Erythroblast (primary cell): Measurements from ENCODE around the gene SPDEF.

Source experiments
- DNase-seq, 2 experiments: peaks; one replicate each; lab custom pipeline; 2025; lab: John Stamatoyannopoulos, UW
- GATA1 ChIP-seq: IDR thresholded peaks from 2 replicates; pipeline ENCODE4 v1.6.1; 2011; ENCODE audit warnings: low read depth, mild to moderate bottlenecking, control low read depth, low read length, moderate library complexity
- POLR2A ChIP-seq: IDR thresholded peaks from 2 replicates; pipeline ENCODE4 v1.6.1; 2011; ENCODE audit warnings: mild to moderate bottlenecking, low read length

SPDEF gene

DNA sequence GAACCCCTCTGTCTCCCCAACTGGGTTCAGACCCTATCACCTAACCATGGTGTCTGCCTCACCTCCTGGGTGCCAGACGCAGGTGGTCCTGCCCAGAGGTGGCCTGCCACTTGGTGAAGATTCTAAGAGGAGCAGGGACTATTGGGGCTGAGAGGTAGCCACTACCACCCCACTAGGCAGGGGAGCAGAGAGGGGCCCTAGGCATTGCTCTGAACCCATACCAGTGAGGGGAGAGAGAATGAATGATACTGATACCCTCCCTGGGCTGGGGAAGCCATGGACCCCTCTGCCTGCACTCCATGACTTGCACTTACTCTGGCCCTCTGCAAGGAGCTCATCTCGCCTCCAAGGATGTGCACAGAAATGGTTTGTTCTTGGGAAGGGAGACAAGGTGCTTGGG is 31.7 kb upstream of the SPDEF start:
- no peak for DNase-seq
- TF ChIP-seq POLR2A, result no peak
- no peak for TF ChIP-seq GATA1

DNA sequence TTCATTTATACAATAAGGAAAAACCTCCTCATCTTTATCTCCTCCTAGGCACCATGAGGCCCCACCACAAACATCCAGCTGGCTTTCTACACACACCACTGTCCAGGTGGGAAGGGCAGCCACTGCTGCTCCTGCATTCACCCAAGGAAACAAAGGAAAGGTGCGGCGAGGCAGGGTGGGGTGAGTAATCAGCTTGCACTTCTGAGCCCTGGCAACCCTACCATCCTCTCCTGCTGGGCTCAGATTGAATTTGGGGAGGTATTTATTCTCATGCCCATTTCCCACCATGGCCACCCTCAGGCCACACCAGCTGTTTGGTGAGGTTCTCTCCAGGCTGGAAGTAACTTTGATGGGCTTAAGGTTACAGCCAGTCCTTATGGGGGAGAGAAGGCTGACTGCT is 31.2 kb upstream of the SPDEF start:
- DNase-seq, result no peak
- TF ChIP-seq GATA1 (no peak), POLR2A (no peak)

DNA sequence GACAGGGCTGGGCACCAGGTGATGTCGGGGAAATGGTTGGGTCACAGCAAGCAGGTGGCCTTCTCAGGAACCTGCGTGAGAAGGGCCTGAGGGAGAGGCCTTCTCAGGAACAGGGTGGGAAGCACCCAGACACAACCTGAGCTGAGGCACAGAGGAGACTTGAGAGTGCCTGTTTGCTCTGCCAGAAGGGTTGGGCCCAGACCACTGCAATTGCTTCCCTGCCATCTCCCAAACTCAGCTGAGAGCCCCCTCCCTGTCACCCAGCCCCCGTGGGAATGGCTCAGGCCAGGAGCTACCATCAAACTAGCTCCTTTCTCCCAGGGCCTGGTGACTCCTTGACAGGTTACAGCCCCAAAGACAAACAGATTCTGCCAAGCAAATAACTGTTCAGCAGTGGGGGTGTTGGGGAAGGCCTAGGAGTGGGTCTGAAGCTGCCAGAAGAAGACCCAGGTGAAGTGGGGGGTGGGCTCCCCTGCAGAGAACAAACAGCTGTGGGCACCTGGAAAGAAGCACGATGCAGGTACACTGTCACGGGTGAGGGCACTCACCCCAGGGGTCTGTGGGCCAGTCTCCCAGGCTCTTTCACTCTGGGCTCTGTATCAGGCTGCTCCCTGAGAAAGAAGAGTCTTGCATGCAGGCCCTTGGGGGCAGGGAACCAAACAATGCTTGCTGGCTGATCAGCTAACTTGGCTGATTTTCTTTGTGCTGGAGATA is 30.4 kb upstream of the SPDEF start:
- DNase-seq, result no peak
- TF ChIP-seq POLR2A (no peak), GATA1 (no peak)

DNA sequence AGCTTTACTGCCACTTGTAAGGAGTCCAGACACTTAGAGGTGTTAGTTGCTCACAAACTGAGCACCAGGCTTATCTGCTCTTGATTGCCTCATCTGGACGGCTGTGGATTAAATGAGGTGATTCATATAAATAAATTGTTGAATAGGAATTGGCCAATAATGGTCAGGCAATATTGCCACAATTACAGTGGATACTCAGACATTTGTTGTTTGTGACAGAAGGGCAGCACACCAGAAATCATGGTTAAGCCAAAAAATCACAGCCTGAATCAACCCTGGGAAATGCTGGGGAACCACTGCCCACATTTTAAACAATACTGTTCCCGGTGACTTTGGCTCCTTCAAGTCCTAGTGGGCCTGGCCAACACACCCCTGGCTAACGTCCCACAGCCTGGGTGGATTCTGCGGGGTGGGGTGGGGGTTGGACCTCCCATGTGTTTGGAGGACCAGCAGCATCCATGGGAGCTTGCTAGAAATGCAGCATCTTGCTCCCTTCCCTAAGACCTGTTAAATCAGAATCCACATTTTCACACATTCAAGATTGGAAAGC is 29.5 kb upstream of the SPDEF start:
- no peak for TF ChIP-seq GATA1
- no peak for DNase-seq

DNA sequence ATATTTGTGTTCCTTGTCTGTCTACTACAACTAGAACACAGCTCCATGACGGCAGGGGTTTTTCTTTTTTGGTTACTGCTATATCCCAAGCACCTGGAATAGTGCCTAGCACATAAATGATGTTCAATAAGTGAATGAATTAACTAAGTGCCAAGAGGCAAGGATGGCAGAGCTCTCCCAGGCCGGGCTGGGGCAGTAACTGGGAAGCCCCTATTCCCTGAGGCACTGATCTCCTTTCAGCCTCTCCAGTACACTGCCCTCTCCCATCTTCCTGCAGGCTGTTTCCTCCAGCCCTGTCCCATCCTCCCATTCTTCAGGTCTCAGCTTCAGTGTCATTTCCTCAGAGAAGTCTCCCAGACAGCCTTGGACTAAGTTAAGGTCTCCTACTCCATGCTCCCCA is 29.0 kb upstream of the SPDEF start:
- no peak for DNase-seq
- TF ChIP-seq GATA1 (no peak), POLR2A (no peak)

DNA sequence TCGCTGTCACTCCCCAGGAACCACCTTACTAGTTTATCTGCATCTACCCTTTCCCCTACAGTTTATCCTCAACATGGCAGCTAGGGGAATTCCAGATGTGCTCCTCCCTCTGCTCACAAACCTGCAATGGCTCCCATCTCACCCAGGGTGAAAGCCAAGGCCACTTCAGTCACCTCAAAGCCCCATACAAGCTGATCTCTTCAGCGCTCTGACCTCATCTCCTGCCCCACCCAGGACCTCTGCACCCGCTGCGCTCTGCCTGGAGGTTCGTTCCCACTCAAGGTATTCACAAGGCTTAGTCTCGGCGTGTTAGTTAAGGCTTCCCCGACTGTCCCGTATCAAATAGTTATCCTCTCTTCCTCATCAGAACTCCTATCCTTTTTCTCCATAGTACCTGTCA is 28.6 kb upstream of the SPDEF start:
- TF ChIP-seq GATA1 (no peak), POLR2A (no peak)
- no peak for DNase-seq

DNA sequence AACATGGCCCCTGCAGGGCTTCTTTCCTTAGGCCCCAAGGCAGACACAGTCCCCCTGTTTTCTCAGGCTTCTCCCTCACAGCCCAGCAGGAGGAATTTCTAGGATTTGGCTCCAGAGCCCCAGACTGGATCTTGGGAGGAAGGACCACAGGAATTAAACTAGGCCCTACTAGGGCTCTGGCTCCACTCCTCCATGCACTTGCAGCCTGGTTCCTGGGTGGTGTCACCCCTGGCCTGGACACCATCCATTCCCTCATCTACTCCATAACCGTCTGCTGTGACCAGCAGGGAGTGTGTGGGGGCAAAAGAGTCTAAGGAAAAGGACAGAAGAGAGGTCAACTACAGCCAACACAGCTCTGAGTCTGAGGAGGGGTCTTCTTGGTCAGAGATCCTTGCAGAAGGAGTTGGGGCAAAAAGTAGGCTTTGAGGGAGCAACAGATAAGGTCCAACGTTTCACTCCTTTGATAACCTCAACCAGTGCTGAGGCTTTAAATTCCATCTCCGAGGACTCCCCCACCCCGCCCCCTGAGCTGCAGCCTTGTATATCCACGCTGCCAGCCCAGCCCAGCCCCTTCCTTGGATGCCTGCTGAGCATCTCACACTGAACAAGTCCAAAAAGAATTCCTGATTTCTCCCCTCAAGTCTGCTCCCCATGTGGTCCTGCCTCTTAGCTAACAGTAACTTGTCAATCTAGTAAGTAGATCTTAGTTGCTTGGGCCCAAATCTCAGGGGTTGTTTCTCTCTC is 27.9 kb upstream of the SPDEF start:
- TF ChIP-seq GATA1, result no peak
- TF ChIP-seq POLR2A, result no peak
- no peak for DNase-seq

DNA sequence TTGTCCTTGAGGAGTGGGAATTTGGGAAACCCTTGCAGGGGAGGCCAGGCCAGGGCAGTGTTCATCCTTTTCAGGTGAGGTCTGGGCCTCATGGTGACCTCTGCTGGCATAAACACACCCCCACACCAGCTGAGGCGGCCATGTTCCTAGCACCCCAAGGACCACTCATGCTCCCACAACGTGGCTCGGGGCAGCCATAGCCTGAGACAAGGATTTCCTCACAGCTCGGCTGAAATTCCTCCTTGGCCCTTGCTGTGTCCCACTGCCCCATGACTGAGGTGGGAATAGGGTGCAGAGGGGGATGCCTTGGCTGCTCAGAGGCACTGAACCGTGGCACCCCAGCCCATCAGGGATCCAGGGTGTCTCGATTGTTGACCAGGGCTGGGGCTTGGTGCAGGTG is 27.3 kb upstream of the SPDEF start:
- TF ChIP-seq POLR2A (no peak), GATA1 (no peak)
- peak in 1 of 2 experiments; percentile 31 for DNase-seq

DNA sequence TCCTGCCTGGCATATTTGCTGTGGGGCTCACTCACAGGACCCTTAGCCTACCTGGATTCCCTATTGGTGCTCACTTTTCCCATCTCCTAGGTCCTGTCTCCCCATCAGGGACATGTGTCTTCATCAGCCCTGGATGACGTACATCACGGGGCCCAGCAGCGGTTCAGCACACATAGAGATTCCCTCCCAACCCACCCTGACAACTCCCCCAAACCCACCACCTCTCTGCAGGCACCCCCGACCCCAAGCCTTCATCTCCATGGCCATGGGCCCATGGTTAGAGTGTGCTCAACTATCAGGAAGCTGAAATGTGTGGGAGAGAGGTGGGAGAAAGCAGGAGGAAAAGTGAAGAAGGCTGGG is 25.4 kb upstream of the SPDEF start:
- DNase-seq, result no peak
- TF ChIP-seq GATA1 (no peak), POLR2A (no peak)

DNA sequence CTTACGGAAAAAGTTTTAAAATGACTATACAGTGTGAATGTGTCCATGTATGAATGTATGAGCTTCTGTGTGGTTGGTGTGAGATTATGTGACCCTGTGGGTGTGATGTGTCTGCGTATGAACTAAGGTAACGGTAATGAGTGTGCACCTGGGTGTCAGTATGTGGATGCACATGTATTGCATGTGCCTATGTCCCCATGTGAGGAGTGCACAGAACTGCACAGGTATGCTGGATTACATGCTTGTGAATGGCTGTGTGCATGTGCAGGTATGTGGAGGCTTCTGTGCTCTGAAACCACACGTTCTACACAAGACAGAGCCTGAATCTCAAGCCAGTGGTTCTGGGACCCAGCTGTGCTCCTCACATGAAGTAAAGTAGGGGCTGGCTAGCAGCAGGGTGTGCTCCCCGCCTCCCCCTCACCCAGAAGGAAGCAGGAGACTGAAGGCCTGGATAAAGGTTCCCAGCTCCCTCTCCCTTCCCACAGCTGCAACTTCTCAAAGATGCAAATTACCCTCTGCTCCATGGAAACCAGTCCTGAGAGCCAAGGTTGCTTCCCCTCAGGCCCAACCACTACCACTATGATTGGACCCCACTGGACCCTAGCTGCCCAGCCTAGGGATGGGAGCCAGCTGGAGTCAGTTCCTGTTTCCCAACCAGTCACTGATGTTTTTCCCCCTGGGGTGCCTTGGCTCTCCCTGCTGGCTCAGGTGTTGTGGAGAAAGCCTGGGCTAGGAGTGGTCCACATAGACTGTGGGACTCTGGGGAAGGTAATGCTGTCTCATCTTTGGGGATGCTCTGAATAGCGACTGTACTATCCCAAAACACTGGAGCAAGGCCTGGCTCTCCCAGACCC is 24.8 kb upstream of the SPDEF start:
- TF ChIP-seq POLR2A, result no peak
- TF ChIP-seq GATA1, result no peak
- no peak for DNase-seq

DNA sequence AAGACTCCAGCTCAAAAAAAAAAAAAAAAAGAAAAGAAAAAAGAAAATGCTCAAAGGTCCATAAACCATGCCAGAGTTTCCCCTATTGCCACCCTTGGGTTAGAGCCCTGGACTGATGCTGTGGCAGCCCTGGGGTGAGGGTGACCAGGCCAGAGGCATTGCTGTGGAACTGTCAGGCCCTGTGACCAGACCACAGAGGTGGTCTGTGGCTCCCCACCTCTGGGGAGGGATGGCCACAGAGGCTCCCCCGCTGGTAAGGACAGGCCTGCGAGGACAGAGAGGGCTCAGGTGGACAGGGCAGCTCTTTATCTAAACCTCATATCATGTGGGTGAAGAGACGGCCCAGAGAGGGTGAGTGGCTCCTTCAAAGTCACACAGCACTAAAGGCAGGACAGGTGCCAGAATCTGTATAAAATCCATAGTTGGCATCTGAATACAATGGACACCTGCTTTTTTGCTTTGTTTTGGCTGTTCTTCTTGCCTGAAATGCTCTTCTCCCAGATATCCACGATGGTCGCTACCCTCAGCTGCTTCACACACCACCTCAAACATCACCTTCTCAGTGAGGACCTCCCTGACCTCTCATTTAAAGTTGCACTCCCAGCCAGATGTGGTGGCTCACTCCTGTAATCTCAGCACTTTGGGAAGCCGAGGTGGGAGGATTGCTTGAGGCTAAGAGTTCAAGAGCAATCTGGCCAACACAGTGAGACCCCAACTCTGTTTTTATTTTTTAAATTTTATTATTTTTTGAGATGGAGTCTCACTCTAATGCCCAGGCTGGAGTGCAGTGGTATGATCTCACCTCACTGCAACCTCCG is 22.5 kb upstream of the SPDEF start:
- TF ChIP-seq POLR2A (no peak), GATA1 (no peak)
- DNase-seq, result no peak

DNA sequence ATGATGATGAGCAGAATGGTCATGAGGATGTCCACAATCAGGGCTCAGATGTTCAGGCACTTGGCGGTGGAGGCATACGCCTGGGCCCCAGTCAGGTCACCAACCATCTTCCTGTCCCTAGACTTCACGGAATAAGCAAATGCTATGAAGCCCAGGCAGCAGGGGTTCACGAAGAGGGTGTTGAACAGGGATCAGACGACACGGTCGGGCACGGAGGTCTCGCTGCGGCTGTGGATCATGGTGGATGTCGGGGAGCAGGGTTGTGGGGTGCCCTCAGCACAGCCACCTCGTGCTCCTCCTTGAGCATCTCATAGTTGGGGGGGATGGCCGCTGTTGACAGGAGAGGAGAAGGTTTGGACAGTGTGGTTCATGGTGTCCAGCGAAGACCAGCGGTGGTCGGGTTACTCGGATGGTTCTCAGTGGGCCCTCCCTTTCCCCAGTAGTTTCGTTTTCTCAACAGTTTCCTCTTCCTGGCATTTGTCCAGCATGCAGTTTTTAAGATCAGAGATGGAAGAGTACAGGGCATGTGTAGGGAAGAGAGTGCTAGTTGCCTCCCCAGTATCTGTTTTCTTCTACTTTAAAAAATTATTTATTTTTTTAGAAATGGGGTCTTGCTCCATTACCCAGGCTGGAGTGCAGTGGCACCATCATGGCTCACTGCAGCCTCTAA is 20.3 kb upstream of the SPDEF start:
- DNase-seq, result peak in 1 of 2 experiments; percentile 41
- TF ChIP-seq GATA1 (no peak), POLR2A (no peak)

DNA sequence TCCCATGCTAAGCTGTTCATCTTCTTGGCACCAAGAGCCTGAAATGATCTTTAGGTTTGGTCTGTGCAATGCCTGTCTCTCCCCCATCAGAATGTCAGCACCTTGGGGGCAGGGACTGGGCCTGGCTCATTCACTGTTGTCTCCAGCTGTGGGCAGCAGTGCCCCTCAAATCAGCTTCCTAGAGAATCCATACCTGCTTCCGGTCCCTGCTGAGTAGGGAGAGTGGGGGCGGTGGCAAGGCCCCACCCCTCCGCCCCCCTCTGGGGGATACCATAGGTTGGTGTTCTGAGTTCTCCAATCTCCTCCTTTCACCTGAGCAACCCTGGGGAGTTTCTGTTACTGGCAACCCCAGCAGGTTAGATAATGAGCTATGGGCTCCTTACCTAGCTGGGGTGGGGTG is 19.2 kb upstream of the SPDEF start:
- TF ChIP-seq POLR2A (no peak), GATA1 (no peak)
- no peak for DNase-seq

DNA sequence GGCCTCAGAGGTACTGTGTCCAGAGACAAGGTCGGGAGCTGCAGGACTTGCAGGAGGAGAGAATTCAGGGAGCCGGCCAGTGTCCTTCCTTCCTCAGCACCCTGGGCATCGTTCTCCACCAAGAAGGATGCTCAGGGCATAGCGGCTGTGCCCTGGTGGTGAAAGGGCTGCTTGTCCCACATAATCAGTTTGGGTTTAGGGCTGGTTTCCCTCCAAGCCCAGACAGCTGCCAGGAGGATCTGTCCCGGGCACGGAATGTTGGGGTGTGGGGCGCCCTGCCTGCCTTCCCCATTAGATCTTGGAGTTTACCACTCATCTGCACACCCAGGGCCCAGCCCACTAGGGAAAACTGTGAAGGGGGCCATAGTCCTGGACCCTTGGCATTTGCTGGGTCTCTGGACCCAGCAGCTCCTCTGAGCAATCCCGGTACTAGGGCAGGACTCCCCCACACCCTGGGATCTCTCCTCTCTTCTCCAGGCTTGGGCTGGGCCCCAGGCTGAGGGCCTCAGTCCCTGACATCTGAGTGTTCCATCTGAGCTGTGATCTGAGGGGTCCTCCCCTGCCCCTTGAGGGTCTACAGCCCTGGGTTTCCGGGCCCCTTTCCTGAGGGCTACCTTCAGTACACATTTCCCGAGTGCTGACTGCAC is 18.6 kb upstream of the SPDEF start:
- no peak for DNase-seq
- TF ChIP-seq GATA1 (no peak), POLR2A (no peak)
